DMS 273 (cell line): Measurements from ENCODE around the gene PLCXD1.
"Not testable (repeated sequence)": the region's sequence is repeated elsewhere in the genome, so short reads cannot be mapped to it uniquely, and the experiment has no call there.

Source experiments
- DNase-seq: peaks from one replicate; lab custom pipeline; 2025; ENCODE audit not compliant: unreplicated experiment; lab: John Stamatoyannopoulos, UW

PLCXD1 gene

DNA sequence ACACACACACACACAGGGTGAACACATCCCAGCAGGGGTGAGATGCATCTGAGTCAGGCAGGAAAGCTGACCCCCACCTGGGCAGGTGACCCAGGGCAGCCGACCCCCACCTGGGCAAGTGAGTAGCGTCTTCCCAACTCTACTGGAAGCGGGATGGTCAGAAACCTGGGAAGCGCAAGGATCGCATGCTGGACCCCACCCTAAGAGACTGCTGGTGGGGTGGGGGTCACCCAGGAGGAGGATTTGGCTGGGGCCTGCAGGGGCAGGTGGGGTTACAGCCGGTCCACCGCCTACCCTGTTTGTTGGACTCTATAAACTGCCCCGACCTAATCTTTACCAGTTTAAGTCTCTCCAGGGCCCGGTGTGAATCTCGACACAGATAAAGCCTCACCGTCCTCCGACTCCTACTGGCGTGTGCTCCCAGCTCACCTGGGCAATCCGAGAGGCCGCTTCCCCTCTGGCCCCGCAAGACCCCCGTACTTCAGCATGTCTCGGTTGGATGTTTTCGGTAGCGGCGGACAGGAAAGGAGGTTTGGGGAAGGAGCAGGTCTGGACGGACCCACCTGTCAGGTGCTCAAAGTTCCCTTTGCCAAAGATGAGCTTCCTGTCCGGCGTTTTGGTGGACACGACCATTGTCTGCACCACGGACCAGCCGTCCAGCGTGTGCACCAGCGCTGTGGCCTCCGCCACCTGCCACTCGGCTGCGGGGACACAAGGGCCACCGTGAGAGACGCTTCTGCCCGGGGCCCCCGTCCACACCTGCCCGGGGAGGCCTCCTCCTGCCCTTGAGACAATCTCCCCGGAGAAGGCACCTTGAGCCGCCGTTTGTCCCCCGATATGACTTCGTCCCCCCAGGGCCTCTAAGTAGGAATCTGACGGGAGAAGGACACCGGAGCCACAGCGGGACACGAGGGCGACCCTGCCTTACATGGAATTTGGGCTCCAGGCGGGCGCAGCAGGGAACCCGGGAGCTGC lies 35.5 kb downstream of the PLCXD1 start:
- no peak for DNase-seq

DNA sequence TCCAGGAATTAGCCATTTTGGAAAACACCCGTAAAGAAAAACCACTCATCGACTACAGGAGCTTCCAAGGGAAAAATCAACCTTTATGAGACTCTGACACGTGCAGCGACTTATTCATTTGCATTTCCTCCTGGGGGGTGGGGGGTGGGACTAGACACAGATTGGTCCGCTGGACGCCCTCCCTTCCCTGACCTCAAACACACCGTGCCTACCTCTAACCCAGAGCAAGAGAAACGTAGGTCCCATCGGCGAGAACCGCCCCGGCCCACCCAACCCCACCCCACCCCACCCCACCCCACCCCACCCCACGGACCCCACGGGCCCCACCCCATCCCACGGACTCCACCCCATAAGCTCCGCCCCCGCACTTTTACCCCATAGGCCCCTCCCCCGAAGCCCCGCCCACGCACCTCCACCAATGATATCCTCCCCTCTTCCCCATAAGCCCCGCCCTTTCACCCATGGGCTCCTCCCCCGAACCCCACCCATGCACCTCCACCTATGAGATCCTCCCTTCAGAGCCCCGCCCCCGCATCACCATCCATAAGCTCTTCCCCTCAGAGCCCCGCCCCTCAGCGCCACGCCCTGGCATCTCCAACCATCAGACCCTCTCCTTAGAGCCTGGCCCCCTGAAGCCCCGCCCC lies 36.4 kb downstream of the PLCXD1 start:
- DNase-seq = no peak

DNA sequence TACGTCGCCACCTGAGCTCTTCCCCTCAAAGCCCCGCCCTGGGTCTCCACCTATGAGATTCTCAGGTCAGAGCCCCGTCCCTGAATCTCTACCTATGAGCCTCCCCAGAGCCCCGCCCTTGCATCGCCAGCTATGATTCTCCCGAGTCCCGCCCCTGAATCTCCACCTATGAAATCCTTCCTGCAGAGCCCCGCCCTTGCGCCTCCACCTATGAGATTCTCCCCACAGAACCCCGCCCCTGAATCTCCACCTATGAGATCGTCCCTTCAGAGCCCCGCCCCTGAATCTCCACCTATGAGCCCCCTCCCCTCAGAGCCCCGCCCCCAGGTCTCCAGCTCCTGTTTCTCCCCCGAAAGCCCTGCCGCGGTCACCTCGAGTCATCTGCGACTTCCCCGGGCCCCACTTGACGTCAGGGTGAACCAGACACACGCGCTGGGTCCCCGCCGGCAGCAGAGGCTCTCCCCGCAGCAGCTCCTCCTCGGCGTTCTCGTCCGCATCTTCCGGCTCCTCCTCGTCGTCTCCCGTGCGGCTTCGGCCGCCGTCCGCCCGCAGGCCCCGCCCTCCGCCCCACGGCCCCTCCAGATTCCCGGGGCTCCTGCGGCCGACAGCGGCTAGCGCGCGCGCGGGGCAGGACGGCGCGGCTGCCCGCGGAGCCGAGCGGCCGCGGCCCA lies 37.0 kb downstream of the PLCXD1 start:
- DNase-seq = no peak

DNA sequence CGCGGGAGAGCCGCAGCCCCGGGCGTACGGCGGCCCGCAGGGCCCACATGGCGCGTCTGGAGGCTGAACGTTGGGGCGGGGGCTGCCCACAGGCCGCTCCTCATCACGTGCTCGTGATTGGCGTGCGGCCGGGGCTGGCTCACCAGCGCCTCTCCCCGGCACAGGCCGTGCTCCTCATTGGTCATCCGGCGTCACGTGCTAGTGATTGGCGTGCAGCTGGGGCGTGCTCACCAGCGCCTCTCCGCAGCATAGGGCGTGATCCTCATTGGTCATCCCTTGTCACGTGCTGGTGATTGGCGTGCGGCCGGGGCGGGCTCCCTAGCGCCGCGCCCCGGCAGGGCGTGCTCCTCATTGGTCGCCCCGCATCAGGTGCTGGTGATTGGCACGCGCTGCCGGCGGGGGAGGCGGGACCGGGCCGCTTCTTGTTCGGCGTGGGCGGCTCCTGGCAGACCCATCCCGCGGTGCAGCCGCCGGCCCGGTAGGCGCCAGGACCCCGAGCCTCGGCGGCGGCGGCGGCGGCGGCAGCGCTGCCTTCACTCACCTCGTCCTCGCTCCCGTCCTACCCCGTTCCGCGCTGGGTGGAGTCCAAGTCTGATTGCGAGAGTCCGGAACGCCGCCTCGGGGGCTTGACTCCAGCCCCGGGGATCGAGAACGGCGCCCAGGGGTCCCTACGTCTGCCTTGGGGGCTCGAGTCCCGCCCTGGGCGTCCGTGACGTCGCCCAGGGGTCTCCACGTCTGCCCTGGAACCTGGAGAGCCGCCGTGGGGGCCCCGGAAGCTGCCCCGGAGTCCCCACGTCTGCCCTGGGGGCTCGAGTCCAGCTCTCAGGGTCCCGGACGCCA lies 37.8 kb downstream of the PLCXD1 start, which contains the start of gene GTPBP6:
TSS of gene GTPBP6 (minus strand) at position 58 of the 840 bp plus-strand sequence. CDS start at position 49, 9 bp downstream.
- no peak for DNase-seq

GRCh38 chrX:319579-320125 lies 38.5 kb downstream of the PLCXD1 start:
- DNase-seq = no peak

- no peak for DNase-seq
Measured at GRCh38 chrX:320126-320783, 39.1 kb downstream of the PLCXD1 start.

DNA sequence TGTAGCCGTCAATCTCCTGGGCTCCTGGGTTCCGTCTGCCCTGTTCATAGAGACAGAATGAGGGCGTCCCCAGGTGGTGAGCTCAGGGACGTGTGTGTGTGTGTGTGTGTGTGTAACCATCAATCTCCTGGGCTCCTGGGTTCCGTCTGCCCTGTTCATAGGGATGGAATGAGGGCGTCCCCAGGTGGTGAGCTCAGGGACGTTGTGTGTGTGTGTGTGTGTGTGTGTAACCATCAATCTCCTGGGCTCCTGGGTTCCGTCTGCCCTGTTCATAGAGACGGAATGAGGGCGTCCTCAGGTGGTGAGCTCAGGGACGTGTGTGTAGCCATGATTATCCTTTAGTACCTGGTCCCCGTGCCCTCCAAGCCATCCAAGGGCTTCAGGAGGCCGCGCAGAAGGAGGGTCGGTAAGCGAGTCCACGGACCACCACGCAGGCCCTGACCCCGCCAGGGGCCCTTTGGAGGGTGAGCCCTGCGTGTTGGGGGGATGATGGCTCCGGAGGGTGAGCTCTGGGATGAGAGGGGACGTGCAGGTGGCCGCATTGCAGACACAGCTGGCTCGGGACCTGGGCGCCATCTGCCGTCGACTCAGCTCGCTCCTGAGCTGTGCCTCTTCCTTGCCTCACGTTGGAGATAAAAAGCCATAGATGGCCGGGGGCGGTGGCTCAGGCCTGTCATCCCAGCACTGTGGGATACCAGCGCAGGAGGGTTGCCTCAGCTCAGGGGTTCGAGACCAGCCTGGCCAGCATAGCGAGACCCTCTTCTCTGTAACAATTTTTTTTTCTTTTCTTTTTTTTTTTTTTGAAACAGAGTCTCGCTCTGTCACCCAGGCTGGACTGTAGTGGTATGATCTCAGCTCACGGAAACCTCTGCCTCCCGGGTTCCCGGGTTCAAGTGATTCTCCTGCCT lies 42.8 kb downstream of the PLCXD1 start:
- DNase-seq = no peak

DNA sequence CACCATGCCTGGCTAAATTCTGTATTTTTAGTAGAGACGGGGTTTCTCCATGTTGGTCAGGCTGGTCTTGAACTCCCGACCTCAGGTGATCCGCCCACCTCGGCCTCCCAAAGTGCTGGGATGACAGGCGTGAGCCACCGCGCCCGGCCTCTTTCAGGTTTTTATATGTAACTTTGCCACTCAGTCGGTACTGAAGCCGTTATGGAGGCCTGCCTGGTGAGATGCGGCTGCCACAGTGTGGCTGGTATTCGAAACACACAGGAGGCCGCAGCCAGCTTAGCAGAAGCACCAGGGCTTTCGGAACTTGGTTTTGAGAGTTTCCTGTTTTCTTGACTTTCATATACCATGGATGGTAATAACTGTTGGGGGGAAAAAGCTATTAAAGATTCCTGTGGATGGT lies 43.5 kb downstream of the PLCXD1 start:
- not testable (repeated sequence) for DNase-seq

GRCh38 chrX:327660-328126 lies 46.5 kb downstream of the PLCXD1 start:
- DNase-seq = no peak

- DNase-seq = no peak
Measured at GRCh38 chrX:329291-329910, 48.2 kb downstream of the PLCXD1 start.

DNA sequence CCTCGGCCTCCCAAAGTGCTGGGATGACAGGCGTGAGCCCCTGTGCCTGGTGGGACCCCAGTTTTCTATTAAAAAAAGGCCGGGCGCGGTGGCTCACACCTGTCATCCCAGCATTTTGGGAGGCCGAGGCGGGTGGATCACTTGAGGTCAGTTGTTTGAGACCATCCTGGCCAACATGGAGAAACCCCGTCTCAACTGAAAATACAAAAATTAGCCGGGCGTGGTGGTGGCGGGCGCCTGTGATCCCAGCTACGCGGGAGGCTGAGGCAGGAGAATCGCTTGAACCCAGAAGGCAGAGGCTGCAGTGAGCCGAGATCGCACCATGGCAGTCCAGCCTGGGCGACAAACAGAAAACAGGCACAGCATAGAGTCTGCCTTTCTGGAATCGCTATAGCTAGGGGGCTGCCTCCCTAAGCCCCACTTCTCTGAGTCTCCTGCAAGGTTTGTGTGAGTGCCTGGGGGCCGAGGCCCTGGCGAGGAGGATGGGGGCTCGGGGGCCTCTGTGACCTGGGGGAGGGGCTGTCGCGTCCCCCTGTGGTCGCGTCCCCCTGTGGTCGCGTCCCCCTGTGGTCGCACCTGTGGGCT lies 49.1 kb downstream of the PLCXD1 start:
- not testable (repeated sequence) for DNase-seq

DNA sequence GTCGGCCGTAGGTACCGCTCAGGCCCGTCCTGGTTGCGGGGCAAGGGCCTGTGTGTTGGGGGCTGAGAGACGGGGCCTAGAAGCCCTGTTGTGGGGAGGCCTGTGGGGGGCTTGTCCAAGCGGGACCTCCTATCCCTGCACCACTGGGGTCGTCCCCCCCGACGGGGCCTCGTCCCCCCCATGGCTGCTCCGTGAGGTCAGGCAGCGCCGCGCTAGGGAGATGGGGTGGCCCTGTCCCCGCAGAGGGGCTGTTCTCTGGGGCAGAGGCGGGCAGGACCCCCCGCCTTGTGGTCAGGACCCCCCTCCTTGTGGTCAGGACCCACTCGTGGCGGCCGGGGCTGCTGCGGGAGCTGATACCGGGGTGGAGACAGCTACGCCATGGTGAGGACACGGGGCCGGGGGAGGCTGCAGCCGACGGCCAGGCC lies 49.6 kb downstream of the PLCXD1 start:
- DNase-seq = no peak

DNA sequence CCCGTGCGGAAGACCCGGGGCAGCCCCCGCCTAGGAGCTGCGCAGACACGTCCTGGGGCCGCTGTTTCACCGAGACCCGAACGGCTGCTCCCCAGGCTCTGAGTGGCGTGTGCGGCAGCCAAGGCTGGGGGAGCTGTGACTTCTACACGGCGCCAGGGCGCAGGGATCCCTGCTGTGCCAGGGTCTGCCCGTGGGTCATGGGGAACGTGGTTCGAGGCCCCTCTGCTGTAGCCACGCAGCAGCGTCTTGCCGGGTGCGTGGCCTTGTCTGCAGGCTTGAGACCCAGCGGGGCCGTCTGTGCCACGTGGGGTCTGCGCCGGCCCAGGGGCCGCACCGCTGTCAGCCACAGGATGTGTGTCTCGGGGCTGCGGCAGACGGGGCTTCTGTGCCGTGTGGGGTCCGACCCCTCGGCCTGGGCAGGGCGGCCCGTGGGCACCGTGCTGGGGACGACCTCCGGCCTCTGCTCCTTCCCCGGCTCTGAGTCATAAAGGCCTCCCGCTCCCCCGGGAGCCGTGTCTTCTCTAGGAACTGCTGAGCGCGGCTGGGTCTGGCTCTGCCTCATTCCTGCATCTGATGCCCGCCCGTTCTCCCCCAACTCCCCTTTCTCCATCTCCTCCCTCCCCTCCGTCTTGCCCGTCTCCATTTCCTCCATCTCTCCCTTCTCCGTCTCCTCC lies 50.1 kb downstream of the PLCXD1 start:
- DNase-seq = peak; percentile 74

DNA sequence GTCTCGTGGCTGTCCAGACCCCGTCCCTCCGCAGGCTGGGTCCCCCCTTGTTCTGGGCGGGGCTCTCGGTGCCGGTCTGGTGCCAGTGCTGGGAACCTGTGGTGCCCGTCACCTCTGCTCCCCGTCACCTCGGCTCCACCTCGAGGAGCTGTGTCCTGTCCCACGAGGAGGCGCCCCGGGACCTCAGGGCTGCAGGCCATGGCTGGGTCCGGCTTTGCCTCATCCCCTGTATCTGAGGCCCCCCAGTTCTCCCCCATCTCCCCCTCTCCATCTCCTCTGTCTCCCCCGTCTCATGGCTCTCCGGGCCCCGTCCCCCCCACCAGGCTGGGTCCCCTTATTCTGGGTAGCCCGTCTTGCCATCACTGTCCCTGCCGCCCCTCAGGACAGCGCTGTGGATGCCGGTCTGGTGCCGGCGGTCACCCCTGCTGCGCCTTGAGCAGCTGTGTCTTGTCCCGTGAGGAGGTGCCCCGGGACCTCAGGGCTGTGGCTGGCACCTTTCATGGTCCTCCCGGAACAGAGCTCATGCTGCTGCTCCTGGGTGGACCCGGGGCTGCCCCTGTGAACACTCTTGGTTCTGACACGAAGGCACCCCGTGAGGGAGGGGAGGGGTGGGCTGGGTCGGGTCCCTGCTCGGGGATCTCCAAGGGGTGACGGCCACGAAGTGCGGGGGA lies 50.8 kb downstream of the PLCXD1 start:
- DNase-seq = no peak

DNA sequence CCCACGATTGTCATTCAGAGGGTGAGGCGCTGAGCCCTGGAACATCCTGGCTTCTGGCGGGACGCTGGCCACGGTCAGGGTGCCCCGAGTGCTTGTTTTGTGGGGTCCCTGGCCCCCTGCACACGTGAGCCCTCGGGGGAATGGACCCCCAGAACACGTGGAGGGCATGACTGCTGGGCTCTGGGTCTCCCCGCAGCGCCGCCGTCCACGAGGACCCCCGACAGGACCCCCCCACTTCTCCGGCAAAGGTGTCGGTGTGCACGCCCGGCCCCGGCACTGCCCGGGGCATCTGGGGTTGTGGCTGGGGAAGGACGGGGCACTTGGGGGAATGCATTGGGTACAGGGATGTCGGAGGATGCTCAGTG lies 51.3 kb downstream of the PLCXD1 start:
- no peak for DNase-seq

GRCh38 chrX:332916-333610 lies 51.9 kb downstream of the PLCXD1 start:
- no peak for DNase-seq
